Mucosa of descending colon (tissue), 3 donors: Measurements from ENCODE around the gene SRGAP3. TPM values are rescaled to one million over a fixed set of nuclear protein-coding genes. Genes with fewer than 3 reads are reported as not detected.

Experiments used
- ATAC-seq: fragments of 200-7000 bp; cut with Tn5 transposase; one replicate; pipeline ENCODE4 v1.9.1; 2020; ENCODE audit warnings: mild to moderate bottlenecking, moderate library complexity
- DNase-seq, 3 donors: peaks; one replicate each; pipeline ENCODE4 v3.0.0-alpha.2; 2020
- H3K36me3 ChIP-seq: fragments of 200-600 bp; one replicate; pipeline ENCODE4 v1.8.0; 2021; ENCODE audit warnings: low read depth, mild to moderate bottlenecking
- H3K4me1 ChIP-seq: fragments of 200-600 bp; one replicate; pipeline ENCODE4 v1.8.0; 2021; ENCODE audit warnings: low read depth, mild to moderate bottlenecking
- H3K4me3 ChIP-seq: fragments of 200-600 bp; one replicate; pipeline ENCODE4 v1.8.0; 2021; ENCODE audit warnings: mild to moderate bottlenecking
- H3K9me3 ChIP-seq: fragments of 200-600 bp; one replicate; pipeline ENCODE4 v1.8.0; 2021; ENCODE audit warnings: mild to moderate bottlenecking
- CTCF ChIP-seq: fragments of 200-600 bp; IDR thresholded peaks from one replicate; pipeline ENCODE4 v1.8.0; 2022; ENCODE audit warnings: antibody characterized with exemption, mild to moderate bottlenecking
- intact Hi-C, 2 donors: fragments of 100-400 bp; cut with DNase I in 1 of 2; cut with micrococcal nuclease in 1 of 2; formaldehyde crosslinking; loops; one replicate each; pipeline versions ENCODE4 v1.11.0 to v1.11.1; 2022; cut with DNase I, micrococcal nuclease
- total RNA-seq, 3 donors: library from RNA; stranded (reverse); fragmentation: NEBNext Ultra II Directional in 2 of 3; extraction: Animal tissue kit (Norgen Biotek cat#: 25700) in 2 of 3; gene quantifications; one replicate each; pipeline versions ENCODE4 v1.2.1 to v1.2.4, GENCODE V29; 2021 to 2023
- donor health status: DM: no; HTN: no; CAD: no; lungs with moderate emphysema.
- donor health status: DM: no; HTN: no; CAD: no.
- donor health status: DM: no; HTN: yes; CAD: no.

The SRGAP3 gene
- total RNA-seq, 3 donors from 2014 or later, result 6.4 to 9.0 (median 8.6) TPM

GRCh38 chr3:9078561-9079240 lies 170.7 kb downstream of the SRGAP3 start:
- ATAC-seq, result no peak
- no peak for DNase-seq
- no peaks in the 10 kb centered on the region for H3K9me3 ChIP-seq
- no peaks in the 10 kb centered on the region for H3K4me1 ChIP-seq
- H3K36me3 ChIP-seq, result no peaks in the 10 kb centered on the region
- intact Hi-C loops, result no loop called here
- no peak overlapping the region for H3K4me3 ChIP-seq
- TF ChIP-seq CTCF, result no peak

DNA sequence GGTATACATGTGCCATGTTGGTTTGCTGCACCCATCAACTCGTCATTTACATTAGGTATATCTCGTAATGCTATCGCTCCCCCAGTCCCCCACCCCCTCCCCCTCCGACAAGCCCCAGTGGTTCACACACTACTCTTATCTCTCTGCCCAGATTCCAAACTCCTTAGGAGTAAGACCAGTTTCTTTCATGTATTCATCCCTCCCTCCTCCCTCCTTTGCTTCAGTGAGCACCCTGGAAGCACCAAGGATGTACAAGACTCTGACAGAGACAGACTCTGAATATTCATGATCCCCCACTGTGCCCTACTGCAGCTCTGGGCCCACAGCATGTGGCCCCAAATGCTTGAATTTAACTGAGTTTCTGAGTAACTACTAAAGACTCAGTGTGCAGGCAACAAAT lies 172.4 kb downstream of the SRGAP3 start:
- no peak for ATAC-seq
- Histone ChIP-seq H3K4me3 (no peak overlapping the region), H3K4me1 (no peaks in the 10 kb centered on the region), H3K36me3 (no peaks in the 10 kb centered on the region), H3K9me3 (no peaks in the 10 kb centered on the region)
- DNase-seq, result no peak
- no peak for TF ChIP-seq CTCF
- intact Hi-C loops, result no loop called here

- Histone ChIP-seq H3K9me3 (no peaks in the 10 kb centered on the region), H3K36me3 (no peaks in the 10 kb centered on the region), H3K4me3 (no peak overlapping the region), H3K4me1 (no peaks in the 10 kb centered on the region)
- DNase-seq, result no peak
- no peak for TF ChIP-seq CTCF
- intact Hi-C loops, result no loop called here
- no peak for ATAC-seq
These were observed 173.7 kb downstream of the SRGAP3 start for GRCh38 chr3:9075762-9076161.

GRCh38 chr3:9074079-9074478 lies 175.4 kb downstream of the SRGAP3 start:
- ATAC-seq (no peak), DNase-seq (no peak)
- Histone ChIP-seq H3K4me1 (no peaks in the 10 kb centered on the region), H3K9me3 (no peaks in the 10 kb centered on the region), H3K36me3 (no peaks in the 10 kb centered on the region), H3K4me3 (no peak overlapping the region)
- TF ChIP-seq CTCF, result no peak
- intact Hi-C loops, result no loop called here

DNA sequence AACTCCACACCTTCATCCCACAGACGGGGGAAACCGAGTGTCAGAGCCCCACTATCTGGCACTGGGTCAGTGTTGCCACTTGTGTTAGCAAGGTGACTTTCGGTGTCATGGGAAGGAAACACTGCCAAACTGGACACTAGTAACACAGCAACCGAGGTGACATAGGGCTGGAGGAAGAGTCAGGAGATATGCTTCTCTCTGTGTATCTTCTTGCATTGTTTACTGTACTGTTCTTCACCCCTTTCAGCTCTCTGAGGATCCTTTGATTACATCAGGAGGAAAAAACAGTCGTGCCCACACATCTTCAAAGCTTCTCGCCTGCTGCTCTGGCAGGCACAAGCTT lies 176.8 kb downstream of the SRGAP3 start:
- TF ChIP-seq CTCF, result no peak
- no peaks in the 10 kb centered on the region for H3K36me3 ChIP-seq
- DNase-seq, result no peak
- no peaks in the 10 kb centered on the region for H3K9me3 ChIP-seq
- no peaks in the 10 kb centered on the region for H3K4me1 ChIP-seq
- H3K4me3 ChIP-seq, result no peak overlapping the region
- intact Hi-C loops, result no loop called here
- ATAC-seq, result no peak
